ENCODE measurements around the gene SPEF2.

Gene SPEF2

GRCh38 chr5:35617435-35618303 lies at the start of gene SPEF2:
TSS of gene SPEF2 (plus strand) at chr5:35617863. CDS start at chr5:35617998, 135 bp downstream.
- DNase-seq (ENCODE audit: low read depth), result peak; percentile 88

- DNase-seq (ENCODE audit: low read depth), result no peak
Measured at GRCh38 chr5:35575578-35575977, 42.1 kb upstream of the SPEF2 start.

GRCh38 chr5:35587419-35587818 lies 30.2 kb upstream of the SPEF2 start:
- DNase-seq (ENCODE audit: low read depth), result no peak

- DNase-seq (ENCODE audit: low read depth), result no peak
Measured at GRCh38 chr5:35593338-35593737, 24.3 kb upstream of the SPEF2 start.

- DNase-seq (ENCODE audit: low read depth), result peak; percentile 12
Measured at GRCh38 chr5:35598707-35599370, 18.8 kb upstream of the SPEF2 start.

- no peak for DNase-seq (ENCODE audit: low read depth)
Measured at GRCh38 chr5:35600591-35600990, 17.1 kb upstream of the SPEF2 start.

- peak; percentile 40 for DNase-seq (ENCODE audit: low read depth)
Measured at GRCh38 chr5:35608881-35609779, 8.5 kb upstream of the SPEF2 start.

GRCh38 chr5:35617060-35617434 lies 616 bp upstream of the SPEF2 start:
- no peak for DNase-seq (ENCODE audit: low read depth)

- no peak for DNase-seq (ENCODE audit: low read depth)
Measured at GRCh38 chr5:35618304-35618636, 607 bp downstream of the SPEF2 start.

- no peak for DNase-seq (ENCODE audit: low read depth)
Measured at GRCh38 chr5:35618781-35619180, 1.1 kb downstream of the SPEF2 start.

GRCh38 chr5:35622974-35623373 lies 5.3 kb downstream of the SPEF2 start:
- DNase-seq (ENCODE audit: low read depth), result no peak

- no peak for DNase-seq (ENCODE audit: low read depth)
Measured at GRCh38 chr5:35623991-35624390, 6.3 kb downstream of the SPEF2 start.

GRCh38 chr5:35626108-35626507 lies 8.4 kb downstream of the SPEF2 start:
- DNase-seq (ENCODE audit: low read depth), result peak; percentile 61

GRCh38 chr5:35626553-35626952 lies 8.9 kb downstream of the SPEF2 start:
- no peak for DNase-seq (ENCODE audit: low read depth)

- no peak for DNase-seq (ENCODE audit: low read depth)
Measured at GRCh38 chr5:35634326-35634725, 16.7 kb downstream of the SPEF2 start.

GRCh38 chr5:35640623-35641022 lies 23.0 kb downstream of the SPEF2 start:
- DNase-seq (ENCODE audit: low read depth), result no peak

- peak; percentile 42 for DNase-seq (ENCODE audit: low read depth)
Measured at GRCh38 chr5:35644543-35644942, 26.9 kb downstream of the SPEF2 start.

- DNase-seq (ENCODE audit: low read depth), result no peak
Measured at GRCh38 chr5:35647128-35647527, 29.5 kb downstream of the SPEF2 start.

GRCh38 chr5:35647712-35648111 lies 30.0 kb downstream of the SPEF2 start:
- no peak for DNase-seq (ENCODE audit: low read depth)

- peak; percentile 39 for DNase-seq (ENCODE audit: low read depth)
Measured at GRCh38 chr5:35651002-35651756, 33.5 kb downstream of the SPEF2 start.

GRCh38 chr5:35656721-35657120 lies 39.1 kb downstream of the SPEF2 start:
- DNase-seq (ENCODE audit: low read depth), result peak; percentile 13

- DNase-seq (ENCODE audit: low read depth), result no peak
Measured at GRCh38 chr5:35657877-35658276, 40.2 kb downstream of the SPEF2 start.
